ENCODE data around the gene ZMYND15.

Gene ZMYND15

GRCh38 chr17:4789951-4790704 lies 50.5 kb downstream of the ZMYND15 start:
- no peaks in the 10 kb centered on the region for H3K36me3 ChIP-seq
- DNase-seq: peak; percentile 88
- H3K4me3 ChIP-seq (ENCODE audit: low read depth, low read length): peak overlapping the region; percentile 71
- H3K27ac ChIP-seq: peak overlapping the region; percentile 99
- TF ChIP-seq CTCF (IDR thresholded peaks at IDR 0.05; ENCODE audit: low read depth, low read length): peak; percentile 94
- no peaks in the 10 kb centered on the region for H3K27me3 ChIP-seq (ENCODE audit: insufficient read depth, low read depth, severe bottlenecking)
- no peaks in the 10 kb centered on the region for H3K9me3 ChIP-seq (ENCODE audit: severe bottlenecking)

DNA sequence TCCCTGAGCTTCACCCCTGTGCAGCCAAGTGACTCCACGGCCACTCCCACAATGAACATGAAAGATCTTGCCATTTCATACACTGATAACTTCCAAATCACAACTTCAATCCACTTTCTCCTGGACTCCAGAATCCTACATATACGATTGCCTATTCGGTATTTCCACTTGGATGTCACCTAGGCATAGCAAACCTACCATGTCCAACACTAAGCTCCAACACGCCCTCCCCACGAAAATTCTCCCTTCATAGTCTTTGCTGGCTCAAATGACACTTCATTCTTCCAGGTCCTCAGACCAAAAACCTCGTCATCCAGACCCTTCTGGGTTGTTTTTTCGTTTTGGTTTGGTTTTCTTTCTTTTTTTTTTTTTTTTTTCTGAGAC lies 51.1 kb downstream of the ZMYND15 start:
- H3K4me3 ChIP-seq (ENCODE audit: low read depth, low read length): peak overlapping the region; percentile 71
- H3K27me3 ChIP-seq (ENCODE audit: insufficient read depth, low read depth, severe bottlenecking): no peaks in the 10 kb centered on the region
- TF ChIP-seq CTCF (IDR thresholded peaks at IDR 0.05; ENCODE audit: low read depth, low read length): no peak
- H3K36me3 ChIP-seq: no peaks in the 10 kb centered on the region
- no peak overlapping the region; the same call in 1 of the 2 replicates for H3K27ac ChIP-seq
- H3K9me3 ChIP-seq (ENCODE audit: severe bottlenecking): no peaks in the 10 kb centered on the region
- DNase-seq: no peak

DNA sequence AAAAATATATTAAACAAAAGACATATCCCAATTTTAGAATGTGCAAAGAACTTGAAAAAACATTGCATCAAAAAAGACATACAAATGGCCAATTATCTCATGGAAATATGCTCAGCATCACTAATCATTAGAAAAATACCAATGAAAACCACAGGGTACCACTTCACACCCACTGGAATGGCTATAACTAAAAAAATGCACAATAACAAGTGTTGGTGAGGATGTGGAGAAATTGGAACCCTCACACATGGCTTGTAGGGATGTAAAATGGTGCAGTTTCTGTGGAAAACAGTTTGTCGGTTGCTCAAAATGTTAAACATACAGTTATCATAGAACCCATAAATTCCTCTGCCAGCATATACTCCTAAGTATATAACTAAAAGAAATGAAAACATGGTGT lies 55.5 kb downstream of the ZMYND15 start:
- Histone ChIP-seq H3K9me3 (ENCODE audit: severe bottlenecking) (no peaks in the 10 kb centered on the region), H3K4me3 (ENCODE audit: low read depth, low read length) (no peak overlapping the region), H3K27me3 (ENCODE audit: insufficient read depth, low read depth, severe bottlenecking) (no peaks in the 10 kb centered on the region), H3K36me3 (peaks cover 18% of the 10 kb centered on the region), H3K27ac (no peak overlapping the region)
- no peak for TF ChIP-seq CTCF (IDR thresholded peaks at IDR 0.05; ENCODE audit: low read depth, low read length)
- DNase-seq: no peak

All from WERI-Rb-1 (cell line).